COLO668 (cell line): ENCODE data around the gene SAP130.
"Not testable (repeated sequence)": the region's sequence is repeated elsewhere in the genome, so short reads cannot be mapped to it uniquely, and the experiment has no call there.

Source experiments
- DNase-seq: peaks from one replicate; lab custom pipeline; 2025; ENCODE audit not compliant: unreplicated experiment; lab: John Stamatoyannopoulos, UW

The SAP130 gene

GRCh38 chr2:127953849-127954248 lies 74.0 kb downstream of the SAP130 start:
- DNase-seq: no peak

GRCh38 chr2:127953128-127953718 lies 74.6 kb downstream of the SAP130 start:
- no peak for DNase-seq

DNA sequence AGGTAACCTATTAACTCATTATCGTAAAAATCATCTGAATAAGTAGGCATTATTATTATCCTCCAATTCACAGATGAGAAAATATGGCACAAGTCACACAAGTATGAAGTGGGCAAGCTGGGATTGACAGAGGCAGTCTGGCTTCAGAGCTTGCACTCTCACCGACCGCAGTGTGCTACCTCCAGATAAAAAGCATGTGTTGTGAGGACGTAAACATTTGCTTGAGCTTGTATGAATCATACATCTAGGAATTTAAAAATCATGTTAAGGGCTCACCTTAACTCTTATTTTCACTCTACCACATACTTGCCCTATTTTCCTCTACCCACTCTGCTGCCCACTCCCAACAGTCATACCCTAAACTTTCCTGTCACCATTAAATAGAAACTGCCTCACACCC lies 76.8 kb downstream of the SAP130 start:
- no peak for DNase-seq

DNA sequence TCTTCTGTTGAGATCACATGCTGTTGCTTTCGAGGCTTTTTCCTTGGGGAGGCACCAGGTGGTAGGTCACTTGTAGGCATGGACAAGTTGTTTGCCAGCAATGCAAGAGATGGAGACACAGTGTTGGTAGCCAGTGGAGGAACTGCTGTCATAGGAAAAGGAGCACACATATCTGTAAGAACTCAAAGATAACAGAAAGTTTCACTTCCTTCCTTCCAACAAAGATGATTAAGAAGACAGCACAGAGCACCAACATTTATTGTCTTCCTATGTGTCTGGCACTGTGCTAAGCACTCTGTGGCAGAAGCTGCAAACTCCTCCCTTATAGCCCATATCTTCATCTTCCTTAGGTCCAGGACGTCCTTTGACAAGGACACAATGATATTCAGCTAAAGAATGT lies 77.6 kb downstream of the SAP130 start:
- no peak for DNase-seq

DNA sequence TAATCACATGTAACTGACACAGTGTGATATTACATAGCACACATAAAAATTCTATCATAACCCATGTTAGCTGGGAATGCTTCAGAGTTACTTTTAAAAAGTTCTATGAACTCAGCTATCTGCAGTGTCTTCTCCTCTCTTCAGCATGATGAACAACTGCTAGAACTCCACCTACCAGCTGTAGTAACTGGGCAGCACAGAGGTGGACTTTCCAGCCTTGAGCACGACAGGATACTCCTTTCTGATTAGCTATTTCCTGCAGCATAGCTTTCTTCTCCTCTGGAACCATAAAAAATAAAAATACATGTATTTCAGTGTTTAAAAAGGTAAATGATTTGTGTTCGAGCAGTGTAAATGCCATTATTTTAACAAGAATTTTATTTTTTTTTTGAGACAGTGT lies 82.6 kb downstream of the SAP130 start:
- DNase-seq: no peak

DNA sequence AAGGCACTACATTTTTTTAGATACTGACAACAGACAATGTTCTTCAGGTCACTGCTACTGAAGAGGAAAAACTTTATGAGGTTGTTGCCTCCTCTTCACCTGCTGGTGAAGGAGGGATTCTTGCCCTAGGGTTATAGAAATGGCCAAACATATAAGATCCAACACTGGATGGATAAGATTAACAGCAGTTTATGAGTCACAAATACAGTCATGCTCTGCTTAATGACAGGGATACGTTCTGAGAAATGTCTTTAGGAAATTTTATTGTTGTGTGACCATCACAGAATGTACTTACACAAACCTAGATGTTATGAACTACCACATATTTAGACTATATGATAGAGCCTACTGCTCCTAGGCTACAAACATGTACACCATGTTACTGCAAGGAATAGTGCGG lies 84.7 kb downstream of the SAP130 start:
- DNase-seq: no peak

DNA sequence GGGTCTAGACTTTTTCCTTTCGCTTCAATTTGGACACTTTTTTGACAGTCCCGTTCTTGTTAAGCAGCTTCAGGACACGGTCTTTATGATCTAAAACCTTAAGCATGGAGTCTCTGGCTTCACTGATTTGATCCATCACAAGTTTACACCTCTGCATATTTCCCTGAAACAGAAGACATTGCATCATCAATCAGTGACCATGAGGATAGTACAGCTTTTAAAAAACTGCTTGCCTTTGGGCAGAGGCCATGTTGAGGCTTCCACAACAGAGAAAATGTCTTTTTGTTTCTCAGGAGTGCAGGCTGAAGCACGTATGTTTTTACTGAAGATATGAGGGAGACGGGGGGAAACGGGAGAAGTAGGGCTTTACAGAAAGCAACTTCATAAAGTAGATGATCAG lies 85.9 kb downstream of the SAP130 start:
- no peak for DNase-seq

DNA sequence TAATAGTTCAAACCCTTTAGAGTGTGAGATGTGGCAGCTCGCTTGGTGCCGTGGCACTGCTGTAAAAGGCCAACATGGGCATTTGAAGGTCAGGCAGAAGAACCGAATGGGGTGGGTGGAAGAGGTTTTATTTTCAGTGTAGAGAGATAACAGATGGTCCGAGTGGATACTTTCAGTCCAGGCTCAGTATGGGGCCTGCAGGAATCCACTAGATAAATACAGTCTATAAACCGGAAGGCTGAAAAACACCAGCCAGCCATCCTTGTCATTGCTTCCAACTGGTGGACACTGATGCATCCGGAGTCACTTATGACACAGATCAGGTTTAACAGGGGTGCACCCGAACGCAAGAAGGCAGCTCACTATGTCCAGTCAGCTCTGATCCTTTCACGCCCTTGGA lies 86.4 kb downstream of the SAP130 start:
- DNase-seq: no peak

- no peak for DNase-seq
Observed at GRCh38 chr2:127940641-127941040, 87.2 kb downstream of the SAP130 start.

GRCh38 chr2:127935337-127935736 lies 92.5 kb downstream of the SAP130 start:
- DNase-seq: no peak

GRCh38 chr2:127932199-127932876 lies 95.5 kb downstream of the SAP130 start:
- no peak for DNase-seq

- no peak for DNase-seq
Observed at GRCh38 chr2:127929449-127929848, 98.4 kb downstream of the SAP130 start.

- DNase-seq: no peak
Observed at GRCh38 chr2:127927384-127927783, 100.5 kb downstream of the SAP130 start.

DNA sequence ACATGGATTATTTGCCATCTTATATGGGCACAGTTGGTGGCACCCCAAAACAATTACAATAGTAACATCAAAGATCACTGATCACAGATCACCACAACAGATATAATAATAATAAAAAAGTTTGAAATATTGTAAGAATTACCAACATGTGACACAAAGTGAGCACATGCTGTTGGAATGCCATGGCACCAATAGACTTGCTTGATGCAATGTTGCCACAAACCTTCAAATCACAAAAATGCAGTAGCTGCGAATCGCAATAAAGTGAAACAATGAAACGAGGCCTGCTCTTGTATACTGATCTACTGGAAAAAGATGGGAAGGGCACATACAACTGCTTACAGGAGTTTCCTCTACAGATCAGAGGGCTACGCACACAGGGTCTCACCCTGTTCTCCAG lies 109.9 kb downstream of the SAP130 start:
- no peak for DNase-seq

GRCh38 chr2:127913808-127914457 lies 113.9 kb downstream of the SAP130 start:
- DNase-seq: no peak

GRCh38 chr2:127911737-127912136 lies 116.1 kb downstream of the SAP130 start:
- no peak for DNase-seq

DNA sequence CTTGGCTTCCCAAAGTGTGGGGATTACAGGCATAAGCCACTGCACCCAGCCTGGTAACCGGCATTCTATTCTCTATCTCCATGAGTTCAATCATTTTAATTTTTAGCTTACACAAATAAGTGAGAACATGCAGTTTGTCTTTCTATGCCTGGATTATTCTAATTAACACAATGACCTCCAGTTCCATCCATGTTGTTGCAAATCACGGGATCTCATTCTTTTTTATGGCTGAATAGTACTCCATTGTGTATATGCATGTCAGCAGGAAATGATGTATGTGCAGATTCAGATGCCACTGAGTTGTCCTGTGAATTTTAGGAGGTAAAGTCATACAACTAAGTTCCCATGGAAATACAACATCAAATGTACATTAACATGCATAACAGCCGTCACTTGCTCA lies 117.4 kb downstream of the SAP130 start:
- no peak for DNase-seq

GRCh38 chr2:127909019-127909418 lies 118.8 kb downstream of the SAP130 start:
- DNase-seq: peak; percentile 6

DNA sequence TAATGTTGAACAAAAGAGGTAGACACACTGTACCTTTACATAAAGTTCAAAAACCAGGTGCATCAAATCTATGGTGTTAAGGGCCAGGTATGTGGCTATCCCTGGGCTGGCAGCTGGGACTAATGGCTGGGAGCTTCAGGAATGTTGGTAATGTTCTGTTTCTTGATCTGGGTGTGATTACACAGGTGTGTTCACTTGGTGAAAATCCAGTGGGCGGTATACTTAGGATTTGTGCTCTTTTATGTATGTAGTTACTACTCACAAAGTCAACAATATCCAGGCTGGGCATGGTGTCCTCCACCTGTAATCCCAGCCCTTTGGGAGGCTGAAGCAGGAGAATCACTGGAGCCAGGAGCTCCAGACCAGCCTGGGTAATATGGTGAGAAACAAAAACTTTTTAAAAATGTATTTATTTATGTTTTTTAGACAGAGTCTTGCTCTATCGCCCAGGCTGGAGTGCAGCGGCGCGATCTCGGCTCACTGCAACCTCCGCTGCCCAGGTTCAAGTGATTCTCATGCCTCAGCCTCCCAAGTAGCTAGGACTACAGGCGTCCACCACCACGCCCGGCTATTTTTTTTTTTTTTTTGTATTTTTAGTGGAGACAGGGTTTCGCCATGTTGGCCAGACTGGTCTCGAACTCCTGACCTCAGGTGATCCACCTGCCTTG lies 120.0 kb downstream of the SAP130 start:
- not testable (repeated sequence) for DNase-seq

- peak; percentile 24 for DNase-seq
Observed at GRCh38 chr2:127906206-127906926, 121.5 kb downstream of the SAP130 start.

- DNase-seq: no peak
Observed at GRCh38 chr2:127901339-127902056, 126.4 kb downstream of the SAP130 start.
